ENCODE measurements around the gene FHIT. TPM values are rescaled to one million over a fixed set of nuclear protein-coding genes. Genes with fewer than 3 reads are reported as not detected.

The FHIT gene
- total and polyA plus RNA-seq, 2 of the 4 experiments (the other 2 are of a cell fraction), result 0.07 TPM; not detected in 1

GRCh38 chr3:59836531-59836930 lies 1414.7 kb downstream of the FHIT start:
- peaks cover 3% of the 10 kb centered on the region; the same call in 1 of the 2 replicates for H3K4me1 ChIP-seq (ENCODE audit: control insufficient read depth, insufficient read depth, low read length)
- intact Hi-C loops (cut with micrococcal nuclease), result no loop called here
- DNase-seq (no peak), ATAC-seq (ENCODE audit: low read depth) (no peak)
- no peaks in the 10 kb centered on the region for H3K9me1 ChIP-seq (ENCODE audit: insufficient read depth, low read length)
- CTCF ChIA-PET, result no interaction called here
- H3K9me3 ChIP-seq (ENCODE audit: control insufficient read depth, insufficient read depth, low read length), result no peaks in the 10 kb centered on the region
- POLR2A ChIA-PET (ENCODE audit: unreplicated experiment), result no interaction called here
- H4K91ac ChIP-seq (ENCODE audit: insufficient read depth, low read depth, low read length), result no peak overlapping the region
- no peaks in the 10 kb centered on the region for H4K20me1 ChIP-seq (ENCODE audit: insufficient read depth, low read length)
- H2BK15ac ChIP-seq (ENCODE audit: low read depth, low read length), result no peak overlapping the region
- H2BK120ac ChIP-seq (ENCODE audit: low read depth, low read length), result no peak overlapping the region
- no peak overlapping the region for H3K56ac ChIP-seq (ENCODE audit: extremely low read depth, insufficient read depth, low read length)
- H2BK20ac ChIP-seq (ENCODE audit: low read depth, low read length), result no peak overlapping the region
- H3K14ac ChIP-seq (replicated peaks; ENCODE audit: low read depth, low read length), result no peak overlapping the region
- H2AFZ ChIP-seq (replicated peaks; ENCODE audit: low read length, poor library complexity), result no peak overlapping the region
- H3K4me3 ChIP-seq (ENCODE audit: insufficient read depth, low read depth, low read length), result no peak overlapping the region
- no peaks in the 10 kb centered on the region for H3K36me3 ChIP-seq (ENCODE audit: control insufficient read depth, insufficient read depth, low read length)
- H3K9ac ChIP-seq (ENCODE audit: low read depth, low read length), result no peak overlapping the region
- H3K18ac ChIP-seq (ENCODE audit: low read depth, low read length), result no peak overlapping the region
- BruUV-seq (replicated peaks), result no TSS peak
- H4K8ac ChIP-seq (ENCODE audit: low read depth in 2 of 2, low read length in 2 of 2), result no peak overlapping the region
- H3K23ac ChIP-seq (ENCODE audit: low read depth, low read length), result no peak overlapping the region
- H3K4me2 ChIP-seq (ENCODE audit: low read depth, low read length), result no peak overlapping the region
- no peak overlapping the region for H4K5ac ChIP-seq (ENCODE audit: low read depth, low read length)
- H2BK5ac ChIP-seq (ENCODE audit: low read depth, low read length, poor library complexity, severe bottlenecking), result no peak overlapping the region
- no CpG with 5 or more reads among the region's 3 CpGs for WGBS, 2 experiments (ENCODE audit: extremely low coverage in 2 of 2, insufficient read length in 1 of 2)
- H3K27me3 ChIP-seq (ENCODE audit: control insufficient read depth, insufficient read depth, low read length), result no peaks in the 10 kb centered on the region
- dilution Hi-C loops (cut with HindIII; ENCODE audit: low sequenced_read_pairs, unreplicated experiment), result no loop called here
- H2AK9ac ChIP-seq (replicated peaks; ENCODE audit: low read depth, low read length, poor library complexity), result no peak overlapping the region
- in situ Hi-C loops (cut with MboI; ENCODE audit: low sequenced_read_pairs), result no loop called here
- no peak overlapping the region; the same call in 1 of the 2 replicates for H2AK5ac ChIP-seq (ENCODE audit: low read depth, low read length)
- no peak overlapping the region for H3K27ac ChIP-seq (ENCODE audit: insufficient read depth, low read length)
- TF ChIP-seq CHD1 (IDR thresholded peaks at IDR 0.05; ENCODE audit: low read depth, low read length) (no peak), FOS (IDR thresholded peaks at IDR 0.05; ENCODE audit: low read depth, low read length) (no peak), CEBPB (IDR thresholded peaks at IDR 0.05; ENCODE audit: low read depth, low read length) (no peak), MXI1 (IDR thresholded peaks at IDR 0.05; ENCODE audit: borderline replicate concordance, low read depth, low read length) (no peak), MAFK (IDR thresholded peaks at IDR 0.05; ENCODE audit: low read depth, low read length) (no peak), RCOR1 (IDR thresholded peaks at IDR 0.05; ENCODE audit: insufficient replicate concordance, low read length) (no peak), MAZ (IDR thresholded peaks at IDR 0.05; ENCODE audit: borderline replicate concordance, low read depth, low read length) (no peak), NFE2L2 (IDR thresholded peaks at IDR 0.05; ENCODE audit: low read depth, low read length) (no peak)
- no peaks in the 10 kb centered on the region for H3K79me1 ChIP-seq (ENCODE audit: low read depth in 1 of 2, low read length in 2 of 2)
- H3K4ac ChIP-seq (ENCODE audit: low read depth, low read length), result no peak overlapping the region
